ENCODE measurements around the gene SDCBP2. TPM values are rescaled to one million over a fixed set of nuclear protein-coding genes. Genes with fewer than 3 reads are reported as not detected.

SDCBP2 gene
- total RNA-seq, 2 donors from 2014 or later = 2.9 to 3.9 TPM

GRCh38 chr20:1341561-1342265, 12.8 kb upstream of the SDCBP2 start:
- Histone ChIP-seq H3K4me1 (peaks cover 0 to 18% of the 10 kb centered on the region in 2 donors), H3K27me3 (no peaks in the 10 kb centered on the region), H3K36me3 (no peaks in the 10 kb centered on the region), H3K4me3 (no peak overlapping the region), H3K27ac (no peak overlapping the region), H3K9me3 (no peaks in the 10 kb centered on the region)
- TF ChIP-seq CTCF (IDR thresholded peaks at IDR 0.05) = no peak
- DNase-seq (ENCODE audit: low spot score) = peak; percentile 38

- no peak overlapping the region for H3K4me3 ChIP-seq
- H3K36me3 ChIP-seq = no peaks in the 10 kb centered on the region
- no peaks in the 10 kb centered on the region for H3K9me3 ChIP-seq
- peak; percentile 40 for DNase-seq (ENCODE audit: low spot score)
- H3K27me3 ChIP-seq = no peaks in the 10 kb centered on the region
- TF ChIP-seq CTCF (IDR thresholded peaks at IDR 0.05) = no peak
- H3K4me1 ChIP-seq = peaks cover 0 to 32% of the 10 kb centered on the region in 2 donors
- H3K27ac ChIP-seq = no peak overlapping the region
Measured at GRCh38 chr20:1338801-1339200, 9.9 kb upstream of the SDCBP2 start.

GRCh38 chr20:1338096-1338495, 9.2 kb upstream of the SDCBP2 start:
- Histone ChIP-seq H3K4me3 (no peak overlapping the region), H3K27me3 (no peaks in the 10 kb centered on the region), H3K4me1 (peaks cover 0 to 32% of the 10 kb centered on the region in 2 donors), H3K27ac (peak overlapping the region in 1 of 2 donors; percentile 63), H3K9me3 (no peaks in the 10 kb centered on the region), H3K36me3 (no peaks in the 10 kb centered on the region)
- peak; percentile 54 for DNase-seq (ENCODE audit: low spot score)
- TF ChIP-seq CTCF (IDR thresholded peaks at IDR 0.05) = no peak

GRCh38 chr20:1337441-1337840, 8.5 kb upstream of the SDCBP2 start:
- peaks cover 0 to 32% of the 10 kb centered on the region in 2 donors for H3K4me1 ChIP-seq

GRCh38 chr20:1336699-1337367, 7.9 kb upstream of the SDCBP2 start:
- Histone ChIP-seq H3K4me3 (no peak overlapping the region), H3K4me1 (peaks cover 0 to 36% of the 10 kb centered on the region in 2 donors), H3K36me3 (no peaks in the 10 kb centered on the region), H3K27me3 (no peaks in the 10 kb centered on the region), H3K27ac (peak overlapping the region; percentile 57 to 63), H3K9me3 (no peaks in the 10 kb centered on the region)
- DNase-seq (ENCODE audit: low spot score) = peak; percentile 84
- TF ChIP-seq CTCF (IDR thresholded peaks at IDR 0.05) = no peak

More at GRCh38 chr20:1337441-1337840, 8.5 kb upstream of the SDCBP2 start:
- no peak for TF ChIP-seq CTCF (IDR thresholded peaks at IDR 0.05)
- Histone ChIP-seq H3K4me3 (no peak overlapping the region), H3K27me3 (no peaks in the 10 kb centered on the region), H3K9me3 (no peaks in the 10 kb centered on the region), H3K27ac (peak overlapping the region; percentile 57 to 63), H3K36me3 (no peaks in the 10 kb centered on the region)
- DNase-seq (ENCODE audit: low spot score) = no peak

Measured in right atrium auricular region (tissue), 2 donors.